H1 (cell line): ENCODE results near the gene RPAP3. TPM values are rescaled to one million over a fixed set of nuclear protein-coding genes. Genes with fewer than 3 reads are reported as not detected.

Experiments used
- CTCF ChIA-PET: fragments of 300-600 bp; sonication (Branson Sonifier 250); formaldehyde crosslinking; loops from one replicate; lab custom pipeline; 2021; ENCODE audit not compliant: partially characterized antibody; lab: Charles Lee
- POLR2A ChIA-PET: fragments of 300-600 bp; sonication (Branson Sonifier 250); formaldehyde crosslinking; loops from one replicate; lab custom pipeline; 2021; ENCODE audit warnings: inconsistent platforms; ENCODE audit not compliant: partially characterized antibody; lab: Charles Lee
- DNase-seq, 2 experiments: peaks; one replicate each; pipeline versions ENCODE4 v3.0.0 to v3.0.0-alpha.2; 2010 to 2022; ENCODE audit warnings: low spot score in 2 of 2, low read depth in 1 of 2, mixed read lengths in 1 of 2
- FAIRE-seq: peaks from 2 replicates; lab custom pipeline; 2011; peaks lifted over from hg19 to GRCh38; lab: Jason Lieb, UNC
- H2AFZ ChIP-seq: 2 replicates; pipeline ENCODE4 v1.8.1; 2012; ENCODE audit warnings: low read length, inconsistent platforms
- H2AK5ac ChIP-seq: 2 replicates; pipeline ENCODE4 v1.6.1; 2013; ENCODE audit warnings: low read depth, low read length
- H2BK120ac ChIP-seq: replicated peaks from 2 replicates; pipeline ENCODE3; 2013; ENCODE audit warnings: low read depth, low read length, inconsistent platforms
- H2BK12ac ChIP-seq: 2 replicates; pipeline ENCODE4 v1.6.1; 2013; ENCODE audit warnings: low read depth, low read length
- H2BK15ac ChIP-seq: 2 replicates; pipeline ENCODE4 v1.6.1; 2013; ENCODE audit warnings: low read length
- H2BK20ac ChIP-seq: 2 replicates; pipeline ENCODE4 v1.6.1; 2013; ENCODE audit warnings: low read length
- H2BK5ac ChIP-seq: 2 replicates; pipeline ENCODE4 v1.6.1; 2013; ENCODE audit warnings: low read depth, low read length
- H3K14ac ChIP-seq: 2 replicates; pipeline ENCODE4 v1.6.1; 2013; ENCODE audit warnings: inconsistent platforms; ENCODE audit not compliant: insufficient read length
- H3K18ac ChIP-seq: 2 replicates; pipeline ENCODE4 v1.6.1; 2013; ENCODE audit warnings: low read length; ENCODE audit errors: extremely low read depth
- H3K23ac ChIP-seq: 2 replicates; pipeline ENCODE4 v1.6.1; 2013; ENCODE audit warnings: inconsistent platforms; ENCODE audit not compliant: insufficient read length
- H3K23me2 ChIP-seq: 2 replicates; pipeline ENCODE4 v1.6.1; 2013; ENCODE audit warnings: low read depth, low read length
- H3K27ac ChIP-seq: 2 replicates; pipeline ENCODE4 v1.6.1; 2011; ENCODE audit warnings: low read depth, low read length, inconsistent platforms
- H3K27me3 ChIP-seq, 4 experiments: replicated peaks in 1 of 4; 1 replicate in 1 of 4; 2 replicates in 3 of 4; pipeline versions ENCODE4 v1.6.1 to v1.8.1; 2011 to 2013; ENCODE audit warnings: low read length in 3 of 4, mild to moderate bottlenecking in 3 of 4, inconsistent platforms in 2 of 4, mixed read lengths in 2 of 4, moderate library complexity in 1 of 4; ENCODE audit not compliant: control insufficient read depth in 3 of 4, insufficient read depth in 3 of 4; ENCODE audit errors: extremely low read depth in 1 of 4
- H3K36me3 ChIP-seq, 4 experiments: 2 replicates each; pipeline versions ENCODE4 v1.6.1 to v1.8.1; 2011 to 2013; ENCODE audit warnings: mild to moderate bottlenecking in 4 of 4, low read length in 3 of 4, moderate library complexity in 2 of 4, control low read depth in 1 of 4, inconsistent platforms in 1 of 4; ENCODE audit not compliant: insufficient read depth in 4 of 4, control insufficient read depth in 2 of 4
- H3K4ac ChIP-seq: replicated peaks from 2 replicates; pipeline ENCODE3; 2013; ENCODE audit warnings: low read length, low read depth, mixed read lengths, inconsistent platforms; ENCODE audit not compliant: insufficient read length
- H3K4me1 ChIP-seq, 4 experiments: replicated peaks in 1 of 4; 1 replicate in 1 of 4; 2 replicates in 3 of 4; pipeline versions ENCODE4 v1.6.1 to v1.8.1; 2011 to 2013; ENCODE audit warnings: low read length in 3 of 4, inconsistent platforms in 2 of 4, mixed read lengths in 1 of 4; ENCODE audit not compliant: insufficient read depth in 4 of 4, control insufficient read depth in 3 of 4
- H3K4me2 ChIP-seq, 2 experiments: 2 replicates each; pipeline versions ENCODE4 v1.6.1 to v1.8.1; 2011 to 2013; ENCODE audit warnings: low read depth in 2 of 2, low read length in 2 of 2, control low read depth in 1 of 2, inconsistent platforms in 1 of 2, mild to moderate bottlenecking in 1 of 2; ENCODE audit not compliant: insufficient read depth in 1 of 2
- H3K4me3 ChIP-seq, 4 experiments: fragments of 200-600, 300-600 bp in 1 of 4; sonication (generic), shearing (Covaris generic), sonication (Bioruptor Twin) in 1 of 4; 2 replicates each; pipeline versions ENCODE4 v1.5.1 to v1.8.1; 2011 to 2016; ENCODE audit warnings: low read length in 4 of 4, low read depth in 3 of 4, control low read depth in 2 of 4, inconsistent platforms in 2 of 4, mild to moderate bottlenecking in 2 of 4, mixed read lengths in 1 of 4, moderate library complexity in 1 of 4; ENCODE audit not compliant: insufficient read depth in 2 of 4; ENCODE audit errors: extremely low read depth in 1 of 4
- H3K56ac ChIP-seq: replicated peaks from 2 replicates; pipeline ENCODE3; 2013; ENCODE audit warnings: low read depth, mild to moderate bottlenecking, mixed read lengths, low read length, inconsistent platforms; ENCODE audit not compliant: insufficient read length
- H3K79me1 ChIP-seq: 2 replicates; pipeline ENCODE4 v1.6.1; 2013; ENCODE audit warnings: low read depth, low read length, control low read depth
- H3K79me2 ChIP-seq, 2 experiments: 2 replicates each; pipeline versions ENCODE4 v1.6.1 to v1.8.1; 2012 to 2013; ENCODE audit warnings: low read length in 2 of 2, mild to moderate bottlenecking in 2 of 2, inconsistent platforms in 1 of 2; ENCODE audit not compliant: insufficient read depth in 2 of 2, control insufficient read depth in 1 of 2
- H3K9ac ChIP-seq, 4 experiments: replicated peaks in 1 of 4; 1 replicate in 1 of 4; 2 replicates in 3 of 4; pipeline versions ENCODE4 v1.6.1 to v1.8.1; 2011 to 2013; ENCODE audit warnings: low read depth in 3 of 4, low read length in 3 of 4, control low read depth in 2 of 4, mild to moderate bottlenecking in 2 of 4, moderate library complexity in 2 of 4, inconsistent platforms in 1 of 4; ENCODE audit errors: extremely low read depth in 1 of 4
- H3K9me3 ChIP-seq, 2 experiments: 2 replicates each; pipeline versions ENCODE4 v1.6.1 to v1.8.1; 2012 to 2013; ENCODE audit warnings: mild to moderate bottlenecking in 2 of 2, moderate library complexity in 2 of 2, control low read depth in 1 of 2, inconsistent platforms in 1 of 2, low read depth in 1 of 2, low read length in 1 of 2, mixed read lengths in 1 of 2; ENCODE audit not compliant: insufficient read depth in 2 of 2
- H4K20me1 ChIP-seq, 2 experiments: replicated peaks in 1 of 2; 2 replicates each; pipeline versions ENCODE3 to v1.8.1; 2011 to 2013; ENCODE audit warnings: inconsistent platforms in 2 of 2, low read length in 2 of 2, mild to moderate bottlenecking in 1 of 2; ENCODE audit not compliant: insufficient read depth in 2 of 2, control insufficient read depth in 1 of 2
- H4K5ac ChIP-seq: 2 replicates; pipeline ENCODE4 v1.6.1; 2013; ENCODE audit warnings: low read length, low read depth, mixed read lengths, inconsistent platforms; ENCODE audit not compliant: insufficient read length
- H4K8ac ChIP-seq: 2 replicates; pipeline ENCODE4 v1.8.0; 2013; ENCODE audit warnings: mild to moderate bottlenecking, moderate library complexity, low read length, inconsistent platforms; ENCODE audit not compliant: insufficient read depth; ENCODE audit errors: extremely low read depth
- H4K91ac ChIP-seq: replicated peaks from 2 replicates; pipeline ENCODE3; 2013; ENCODE audit warnings: low read length, mixed read lengths, inconsistent platforms; ENCODE audit not compliant: insufficient read length
- ASH2L ChIP-seq: fragments of 200-600, 300-600 bp; sonication (generic); IDR thresholded peaks from one replicate; pipeline ENCODE4 v1.7.1; 2017; ENCODE audit warnings: low read length
- CREB1 ChIP-seq: IDR thresholded peaks from 2 replicates; pipeline ENCODE4 v1.6.1; 2012; ENCODE audit warnings: inconsistent platforms
- KDM1A ChIP-seq: fragments of 200-600, 300-600 bp; sonication (generic); IDR thresholded peaks from 2 replicates; pipeline ENCODE4 v1.7.1; 2016; ENCODE audit warnings: mild to moderate bottlenecking, low read length, borderline replicate concordance
- KDM4A ChIP-seq: IDR thresholded peaks from one replicate; pipeline ENCODE4 v1.7.1; 2012; ENCODE audit warnings: low read depth, mild to moderate bottlenecking, moderate library complexity, low read length, inconsistent platforms; ENCODE audit not compliant: severe bottlenecking
- SP2 ChIP-seq: IDR thresholded peaks from 2 replicates; pipeline ENCODE4 v1.6.1; 2012; ENCODE audit warnings: mild to moderate bottlenecking, low read length, inconsistent platforms
- TAF7 ChIP-seq: optimal IDR thresholded peaks from 2 replicates; pipeline ENCODE3; 2011; ENCODE audit warnings: low read depth, mild to moderate bottlenecking, inconsistent platforms, low read length, moderate library complexity, borderline replicate concordance
- WGBS, 2 experiments: shearing (Covaris generic) in 1 of 2; methylation state at CpG; one replicate each; pipeline versions ENCODE4 v1.1.6 to v1.1.7; 2013 to 2015; ENCODE audit warnings: low lambda C conversion rate in 2 of 2, mixed read lengths in 2 of 2, inconsistent platforms in 1 of 2, low coverage in 1 of 2, missing lambda C conversion rate in 1 of 2; ENCODE audit not compliant: insufficient replicate concordance in 2 of 2, insufficient coverage in 1 of 2, insufficient read length in 1 of 2; ENCODE audit errors: extremely low coverage in 1 of 2, missing lambda C conversion rate in 1 of 2; 5-methylcytosine and 5-hydroxymethylcytosine counted together
- polyA plus RNA-seq, 7 experiments: library from polyadenylated mRNA; depleted of rRNA in 3 of 7; stranded (reverse) in 5 of 7; unstranded in 2 of 7; fragments of >200 nt in 5 of 7; fragments of 200-250 nt in 2 of 7; gene quantifications; 1 replicate in 5 of 7; 2 replicates in 1 of 7; 4 replicates in 1 of 7; pipeline versions ENCODE4 v1.2.1 to v1.2.3, GENCODE V29; 2011 to 2013; ENCODE audit warnings: missing spikeins in 2 of 7, mixed read lengths in 2 of 7
- total RNA-seq: library from RNA; stranded (reverse); fragmentation: NEBNext Ultra II Directional; extraction: Animal tissue kit (Norgen Biotek cat#: 25700); gene quantifications from 2 replicates; pipeline ENCODE4 v1.2.1, GENCODE V29; 2021

The RPAP3 gene
- total and polyA plus RNA-seq, 2 of the 8 experiments (the other 6 are each of a cell fraction or from before 2014, with no cell fraction given), result 6.4 to 60.5 TPM

GRCh38 chr12:47743311-47743860 is 37.6 kb upstream of the RPAP3 start:
- peak overlapping the region; percentile 50; the same call in 1 of the 2 replicates for H2BK5ac ChIP-seq
- ChIA-PET CTCF (interaction anchor here (0.5 to 64.6 kb wide), 32 partner anchors 8 to 620 kb away, joined by 3 to 2442 read pairs (median 7); partner anchors contain the start of genes ENDOU, HDAC7, RAPGEF3 and SLC48A1), POLR2A (interaction anchor here (1.1 to 7.4 kb wide), 10 partner anchors 8 to 96 kb away, joined by 3 to 79 read pairs (median 8); partner anchors contain the start of genes RAPGEF3 and SLC48A1)
- no peak overlapping the region for H3K27ac ChIP-seq
- H3K4me1 ChIP-seq, result peaks cover 0 to 10% (median 2%) of the 10 kb centered on the region in 4 experiments; a peak in 4 of 7 replicates
- H4K5ac ChIP-seq, result no peak overlapping the region
- no peak overlapping the region for H3K23ac ChIP-seq
- DNase-seq (no peak), FAIRE-seq (no peak)
- H3K79me1 ChIP-seq, result no peaks in the 10 kb centered on the region
- 85% methylated on average over 9 of the region's 9 CpGs; no CpG with 5 or more reads in 1 of the 2 experiments for WGBS, 2 experiments
- no peaks in the 10 kb centered on the region for H3K79me2 ChIP-seq
- H2BK20ac ChIP-seq, result 0 out of 2 replicates have a peak overlapping the region, but pooled peaks have one; percentile 72
- H3K14ac ChIP-seq, result no peak overlapping the region
- H3K9me3 ChIP-seq, result no peaks in the 10 kb centered on the region
- no peaks in the 10 kb centered on the region for H3K27me3 ChIP-seq
- H3K18ac ChIP-seq, result no peak overlapping the region
- no peak overlapping the region for H2BK120ac ChIP-seq
- H4K91ac ChIP-seq, result no peak overlapping the region
- peak overlapping the region; percentile 66; the same call in 1 of the 2 replicates for H2AK5ac ChIP-seq
- H3K36me3 ChIP-seq, result no peaks in the 10 kb centered on the region
- H2BK15ac ChIP-seq, result peak overlapping the region; percentile 83; the same call in 1 of the 2 replicates
- H3K4me3 ChIP-seq, result no peak overlapping the region
- H4K8ac ChIP-seq, result no peak overlapping the region
- H4K20me1 ChIP-seq, result no peaks in the 10 kb centered on the region
- TF ChIP-seq ASH2L (no peak), SP2 (no peak), TAF7 (no peak), KDM1A (no peak), CREB1 (no peak), KDM4A (no peak)
- no peak overlapping the region for H3K56ac ChIP-seq
- H3K4ac ChIP-seq, result no peak overlapping the region
- H2BK12ac ChIP-seq, result peak overlapping the region; percentile 76
- no peak overlapping the region for H3K4me2 ChIP-seq
- H3K23me2 ChIP-seq, result no peaks in the 10 kb centered on the region; the same call in 1 of the 2 replicates
- H2AFZ ChIP-seq, result no peak overlapping the region
- H3K9ac ChIP-seq, result no peak overlapping the region
